PC-9 (cell line): ENCODE data around the gene DNAJB12. TPM values are rescaled to one million over a fixed set of nuclear protein-coding genes. Genes with fewer than 3 reads are reported as not detected.
"Not testable (repeated sequence)": the region's sequence is repeated elsewhere in the genome, so short reads cannot be mapped to it uniquely, and the experiment has no call there.

ENCODE experiments used
- BruUV-seq: library from RNA; stranded (reverse); fragments of 400-500 nt; replicated peaks from 2 replicates; lab custom pipeline; 2021; lab: Mats Ljungman, UMichigan
- CTCF ChIA-PET: fragments of 300-600 bp; sonication (Branson Sonifier 250); formaldehyde crosslinking; loops from one replicate; lab custom pipeline; 2022; ENCODE audit warnings: antibody characterized with exemption; lab: Charles Lee
- POLR2A ChIA-PET: fragments of 300-600 bp; sonication (Branson Sonifier 250); formaldehyde crosslinking; loops from one replicate; lab custom pipeline; 2022; ENCODE audit warnings: antibody characterized with exemption; ENCODE audit not compliant: unreplicated experiment; lab: Charles Lee
- DNase-seq, 2 experiments: peaks; one replicate each; pipeline versions ENCODE4 v3.0.0 to v3.0.0-alpha.2; 2015 to 2022; ENCODE audit warnings: mixed read lengths in 1 of 2
- H2AFZ ChIP-seq: fragments of 200-600 bp; sonication (generic); 2 replicates; pipeline ENCODE4 v1.8.1; 2017; ENCODE audit warnings: antibody characterized with exemption
- H3F3A ChIP-seq: fragments of 200-600 bp; sonication (generic); 2 replicates; pipeline ENCODE4 v1.8.1; 2017; ENCODE audit warnings: antibody characterized with exemption, mild to moderate bottlenecking, low read depth; ENCODE audit not compliant: insufficient read depth
- H3K27ac ChIP-seq: fragments of 200-600 bp; sonication (generic); 2 replicates; pipeline ENCODE4 v1.6.1; 2016; ENCODE audit warnings: mixed run types
- H3K27me3 ChIP-seq: fragments of 200-600 bp; sonication (generic); 2 replicates; pipeline ENCODE4 v1.6.1; 2016; ENCODE audit warnings: low read depth, mixed run types; ENCODE audit not compliant: insufficient read depth
- H3K36me3 ChIP-seq: fragments of 200-600 bp; sonication (generic); 2 replicates; pipeline ENCODE4 v1.6.1; 2016; ENCODE audit warnings: low read depth, mixed run types
- H3K4me1 ChIP-seq: fragments of 200-600 bp; sonication (generic); replicated peaks from 2 replicates; pipeline ENCODE4 v1.6.1; 2016; ENCODE audit warnings: mixed run types; ENCODE audit not compliant: insufficient read depth
- H3K4me2 ChIP-seq: fragments of 200-600 bp; sonication (generic); 2 replicates; pipeline ENCODE4 v1.6.1; 2017; ENCODE audit warnings: mixed run types
- H3K4me3 ChIP-seq: fragments of 200-600 bp; sonication (generic); 2 replicates; pipeline ENCODE4 v1.6.1; 2016; ENCODE audit warnings: mixed run types
- H3K79me2 ChIP-seq: fragments of 200-600 bp; sonication (generic); 2 replicates; pipeline ENCODE4 v1.6.1; 2017; ENCODE audit warnings: low read depth, mixed run types
- H3K9me2 ChIP-seq: fragments of 200-600 bp; sonication (generic); 2 replicates; pipeline ENCODE4 v1.8.1; 2017; ENCODE audit warnings: mild to moderate bottlenecking; ENCODE audit not compliant: insufficient read depth
- H3K9me3 ChIP-seq: fragments of 200-600 bp; sonication (generic); 2 replicates; pipeline ENCODE4 v1.8.1; 2016; ENCODE audit warnings: low read depth; ENCODE audit not compliant: insufficient read depth
- H4K20me1 ChIP-seq: fragments of 200-600 bp; sonication (generic); 2 replicates; pipeline ENCODE4 v1.8.1; 2017; ENCODE audit not compliant: insufficient read depth
- CTCF ChIP-seq: fragments of 200-600 bp; sonication (generic); conservative IDR thresholded peaks from 2 replicates; pipeline ENCODE4 v1.6.1; 2017; ENCODE audit warnings: mixed run types, antibody characterized with exemption, mild to moderate bottlenecking, moderate library complexity
- EZH2 ChIP-seq: fragments of 200-600 bp; sonication (generic); IDR thresholded peaks from 2 replicates; pipeline ENCODE4 v1.8.0; 2017; ENCODE audit warnings: antibody characterized with exemption, low read depth
- intact Hi-C: fragments of 100-400 bp; cut with micrococcal nuclease; formaldehyde crosslinking; loops from one replicate; pipeline ENCODE4 v1.10.0; 2022; ENCODE audit not compliant: unreplicated experiment
- total RNA-seq: library from RNA; stranded (reverse); gene quantifications from 2 replicates; pipeline ENCODE4 v1.2.3, GENCODE V29; 2021

Gene DNAJB12
- total RNA-seq, 1 experiment from 2014 or later: 46.9 TPM

GRCh38 chr10:72388062-72388461, 33.3 kb upstream of the DNAJB12 start:
- no peak for TF ChIP-seq CTCF
- H3K4me2 ChIP-seq: no peak overlapping the region
- intact Hi-C loops: no loop called here
- no peaks in the 10 kb centered on the region for H3K9me3 ChIP-seq
- no peaks in the 10 kb centered on the region for H3K79me2 ChIP-seq
- H3K9me2 ChIP-seq: 0 out of 2 replicates have a peak, but pooled peaks cover 8% of the 10 kb centered on the region
- no TSS peak for BruUV-seq
- H3K36me3 ChIP-seq: no peaks in the 10 kb centered on the region
- POLR2A ChIA-PET: no interaction called here
- H3F3A ChIP-seq: peaks cover 10% of the 10 kb centered on the region; the same call in 1 of the 2 replicates
- CTCF ChIA-PET: no interaction called here
- H2AFZ ChIP-seq: no peak overlapping the region
- H3K27me3 ChIP-seq: no peaks in the 10 kb centered on the region
- DNase-seq: no peak
- H3K4me1 ChIP-seq: peaks cover 15% of the 10 kb centered on the region
- H3K4me3 ChIP-seq: no peak overlapping the region
- H4K20me1 ChIP-seq: no peaks in the 10 kb centered on the region
- H3K27ac ChIP-seq: no peak overlapping the region

DNA sequence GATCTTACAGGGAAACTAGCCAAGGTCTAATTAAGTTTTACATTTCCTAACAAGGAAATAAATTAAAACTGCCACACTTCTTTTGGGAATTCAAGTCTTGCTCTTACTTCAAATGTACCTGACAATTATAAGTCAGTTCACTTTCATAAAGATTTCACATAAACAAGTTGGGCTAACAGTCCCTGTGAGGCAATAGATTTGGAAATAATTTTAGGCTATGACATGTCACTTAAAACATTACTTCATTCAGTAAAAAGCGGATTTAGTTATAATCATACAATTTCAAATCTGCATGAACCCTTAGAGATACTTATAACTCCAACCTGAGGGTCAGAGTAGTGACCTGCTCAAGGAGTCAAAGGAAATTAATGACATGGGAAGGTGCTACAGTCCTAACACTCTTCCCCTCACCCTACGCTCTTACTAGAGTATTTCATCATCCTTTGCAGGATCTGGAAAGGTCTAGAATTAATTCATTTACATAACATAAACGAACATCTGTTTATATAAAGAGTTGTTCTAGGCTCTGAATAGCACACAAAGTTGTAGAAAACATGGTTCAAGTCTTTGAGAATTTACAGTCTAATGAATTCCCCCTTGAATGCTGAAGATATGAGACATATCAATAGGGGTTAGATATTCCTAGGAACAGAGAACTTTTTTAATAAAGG, 32.3 kb upstream of the DNAJB12 start:
- peaks cover 15% of the 10 kb centered on the region for H3K4me1 ChIP-seq
- no peaks in the 10 kb centered on the region for H3K36me3 ChIP-seq
- H3K27ac ChIP-seq: no peak overlapping the region
- POLR2A ChIA-PET: no interaction called here
- no peaks in the 10 kb centered on the region for H4K20me1 ChIP-seq
- BruUV-seq: no TSS peak
- no peak overlapping the region for H2AFZ ChIP-seq
- no peak overlapping the region for H3K4me3 ChIP-seq
- TF ChIP-seq EZH2: no peak
- TF ChIP-seq CTCF: no peak
- 0 out of 2 replicates have a peak, but pooled peaks cover 8% of the 10 kb centered on the region for H3K9me2 ChIP-seq
- H3K4me2 ChIP-seq: no peak overlapping the region
- H3F3A ChIP-seq: peaks cover 10% of the 10 kb centered on the region; the same call in 1 of the 2 replicates
- no peak for DNase-seq
- intact Hi-C loops: no loop called here
- no peaks in the 10 kb centered on the region for H3K27me3 ChIP-seq
- CTCF ChIA-PET: interaction anchor here (0.5 kb wide), 2 partner anchors 49 to 68 kb away, joined by 3 to 5 read pairs; no protein-coding TSS in a partner anchor
- H3K9me3 ChIP-seq: no peaks in the 10 kb centered on the region
- H3K79me2 ChIP-seq: no peaks in the 10 kb centered on the region

DNA sequence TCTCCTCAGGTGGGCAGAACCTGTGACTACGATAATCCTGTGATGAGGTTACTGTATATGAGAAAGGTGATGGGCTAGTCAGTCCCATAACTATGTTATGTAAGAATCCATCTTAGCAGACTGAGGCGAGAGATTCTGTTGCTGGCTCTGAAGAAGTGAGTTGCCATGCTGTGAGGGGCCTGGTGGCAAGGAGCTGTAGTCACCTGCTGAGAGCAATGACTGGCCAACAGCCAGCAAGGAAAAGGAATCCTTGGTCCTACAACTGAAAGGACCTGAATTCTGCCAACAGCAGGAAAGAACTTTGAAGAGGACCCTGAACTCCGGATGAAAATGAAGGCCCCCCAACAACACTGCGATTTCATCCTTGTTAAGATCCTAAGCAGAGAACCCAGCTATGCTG, 31.0 kb upstream of the DNAJB12 start:
- no peak overlapping the region for H3K4me3 ChIP-seq
- peaks cover 10% of the 10 kb centered on the region; the same call in 1 of the 2 replicates for H3F3A ChIP-seq
- peaks cover 15% of the 10 kb centered on the region for H3K4me1 ChIP-seq
- BruUV-seq: no TSS peak
- intact Hi-C loops: no loop called here
- ChIA-PET POLR2A (interaction anchor here (0.5 kb wide), 1 partner anchor 734 kb away, joined by 3 read pairs; no protein-coding TSS in a partner anchor), CTCF (no interaction called here)
- no peaks in the 10 kb centered on the region for H3K9me3 ChIP-seq
- no peak overlapping the region for H3K4me2 ChIP-seq
- no peak for DNase-seq
- H3K27ac ChIP-seq: peak overlapping the region; percentile 45
- no peaks in the 10 kb centered on the region for H3K36me3 ChIP-seq
- no peaks in the 10 kb centered on the region for H3K79me2 ChIP-seq
- no peak overlapping the region for H2AFZ ChIP-seq
- no peaks in the 10 kb centered on the region for H4K20me1 ChIP-seq
- TF ChIP-seq CTCF: no peak
- no peak for TF ChIP-seq EZH2
- 0 out of 2 replicates have a peak, but pooled peaks cover 8% of the 10 kb centered on the region for H3K9me2 ChIP-seq
- no peaks in the 10 kb centered on the region for H3K27me3 ChIP-seq

GRCh38 chr10:72384982-72385381, 30.3 kb upstream of the DNAJB12 start:
- H3K4me3 ChIP-seq, H3K79me2 ChIP-seq, H3K9me2 ChIP-seq, H3K36me3 ChIP-seq, H2AFZ ChIP-seq, H3K9me3 ChIP-seq, CTCF ChIA-PET, H3K27me3 ChIP-seq, BruUV-seq, H4K20me1 ChIP-seq, intact Hi-C loops: not testable (repeated sequence)
- Histone ChIP-seq H3K27ac (peak overlapping the region; percentile 45), H3K4me1 (peaks cover 15% of the 10 kb centered on the region), H3K4me2 (peak overlapping the region; percentile 22; the same call in 1 of the 2 replicates), H3F3A (peaks cover 10% of the 10 kb centered on the region)
- POLR2A ChIA-PET: interaction anchor here (0.5 to 0.6 kb wide), 4 partner anchors 32 to 1078 kb away, joined by 3 to 5 read pairs (median 3); no protein-coding TSS in a partner anchor
- peak; percentile 67 to 79 for DNase-seq
